C4-2B (cell line): ENCODE measurements around the gene AHRR.
"Not testable (repeated sequence)": the region's sequence is repeated elsewhere in the genome, so short reads cannot be mapped to it uniquely, and the experiment has no call there.

ENCODE experiments used
- ZFX ChIP-seq: fragments of 450-650 bp; IDR thresholded peaks from 2 replicates; pipeline ENCODE4 v1.6.1; 2017
- TF ChIP-seq, protein P1 (sequence below): fragments of 450-650 bp; conservative IDR thresholded peaks from 2 replicates; pipeline ENCODE4 v1.5.1; 2017; ENCODE audit warnings: mild to moderate bottlenecking

GRCh38 chr5:486597-486996 is 165.1 kb downstream of the AHRR start:
- TF ChIP-seq, protein P1, sequence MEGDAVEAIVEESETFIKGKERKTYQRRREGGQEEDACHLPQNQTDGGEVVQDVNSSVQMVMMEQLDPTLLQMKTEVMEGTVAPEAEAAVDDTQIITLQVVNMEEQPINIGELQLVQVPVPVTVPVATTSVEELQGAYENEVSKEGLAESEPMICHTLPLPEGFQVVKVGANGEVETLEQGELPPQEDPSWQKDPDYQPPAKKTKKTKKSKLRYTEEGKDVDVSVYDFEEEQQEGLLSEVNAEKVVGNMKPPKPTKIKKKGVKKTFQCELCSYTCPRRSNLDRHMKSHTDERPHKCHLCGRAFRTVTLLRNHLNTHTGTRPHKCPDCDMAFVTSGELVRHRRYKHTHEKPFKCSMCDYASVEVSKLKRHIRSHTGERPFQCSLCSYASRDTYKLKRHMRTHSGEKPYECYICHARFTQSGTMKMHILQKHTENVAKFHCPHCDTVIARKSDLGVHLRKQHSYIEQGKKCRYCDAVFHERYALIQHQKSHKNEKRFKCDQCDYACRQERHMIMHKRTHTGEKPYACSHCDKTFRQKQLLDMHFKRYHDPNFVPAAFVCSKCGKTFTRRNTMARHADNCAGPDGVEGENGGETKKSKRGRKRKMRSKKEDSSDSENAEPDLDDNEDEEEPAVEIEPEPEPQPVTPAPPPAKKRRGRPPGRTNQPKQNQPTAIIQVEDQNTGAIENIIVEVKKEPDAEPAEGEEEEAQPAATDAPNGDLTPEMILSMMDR = not testable (repeated sequence)
- not testable (repeated sequence) for TF ChIP-seq ZFX
